HCT116 (cell line): ENCODE results near the gene EML3.

Experiments used
- CBX3 ChIP-seq: IDR thresholded peaks from 2 replicates; pipeline ENCODE4 v1.6.1; 2012; ENCODE audit warnings: low read depth
- EGR1 ChIP-seq: IDR thresholded peaks from 2 replicates; pipeline ENCODE4 v1.6.1; 2012; ENCODE audit warnings: low read depth
- FOSL1 ChIP-seq: IDR thresholded peaks from 2 replicates; pipeline ENCODE4 v1.6.1; 2012; ENCODE audit warnings: low read depth
- JUND ChIP-seq: IDR thresholded peaks from 2 replicates; pipeline ENCODE4 v1.6.1; 2012
- POLR2A ChIP-seq: IDR thresholded peaks from 2 replicates; pipeline ENCODE4 v1.7.0; 2011; ENCODE audit warnings: borderline replicate concordance; ENCODE audit not compliant: insufficient read depth, insufficient read length; ENCODE audit errors: extremely low read depth
- SRF ChIP-seq: IDR thresholded peaks from 2 replicates; pipeline ENCODE4 v1.6.1; 2012; ENCODE audit warnings: low read depth
- ZNF274 ChIP-seq: fragments of 200-500 bp; sonication (Bioruptor generic); IDR thresholded peaks from 2 replicates; pipeline ENCODE4 v1.6.1; 2014; ENCODE audit warnings: mild to moderate bottlenecking, low read depth, low read length, inconsistent platforms
- TF ChIP-seq, protein P1 (sequence below), 3 experiments: fragments of 200-600 bp in 1 of 3; sonication (generic) in 1 of 3; IDR thresholded peaks in 2 of 3; conservative IDR thresholded peaks in 1 of 3; 2 replicates each; pipeline ENCODE4 v1.5.1; 2012 to 2017; ENCODE audit warnings: low read depth in 2 of 3, low read length in 2 of 3, antibody characterized with exemption in 1 of 3, borderline replicate concordance in 1 of 3, control low read depth in 1 of 3, mild to moderate bottlenecking in 1 of 3, mixed read lengths in 1 of 3, mixed run types in 1 of 3, moderate library complexity in 1 of 3; ENCODE audit not compliant: insufficient read depth in 1 of 3

DNA sequence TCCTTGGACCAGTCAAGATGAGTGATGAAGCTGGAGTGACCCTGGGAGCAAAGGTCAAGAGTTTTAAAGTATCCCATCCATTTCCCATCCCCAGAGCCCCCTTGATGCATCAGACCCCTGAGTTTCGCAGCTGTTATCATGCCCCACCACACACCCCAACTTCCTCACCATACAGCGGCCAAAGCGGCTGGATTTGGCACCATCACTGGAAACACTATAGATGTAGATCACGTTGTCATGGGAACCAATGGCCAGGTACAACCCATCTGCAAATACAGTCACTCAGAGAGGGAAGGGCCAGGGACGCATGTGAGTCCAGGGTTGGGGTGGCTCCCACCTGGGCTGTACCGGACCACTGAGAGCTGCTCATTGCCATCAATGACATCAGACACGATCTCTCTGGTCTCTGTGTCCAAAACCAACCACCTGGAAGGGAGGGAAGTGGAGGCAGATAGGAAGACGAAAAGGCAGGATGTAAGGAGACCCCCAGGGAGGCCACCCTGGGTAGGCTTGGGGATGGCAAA is 8.7 kb downstream of the EML3 start:
- TF ChIP-seq, protein P1, sequence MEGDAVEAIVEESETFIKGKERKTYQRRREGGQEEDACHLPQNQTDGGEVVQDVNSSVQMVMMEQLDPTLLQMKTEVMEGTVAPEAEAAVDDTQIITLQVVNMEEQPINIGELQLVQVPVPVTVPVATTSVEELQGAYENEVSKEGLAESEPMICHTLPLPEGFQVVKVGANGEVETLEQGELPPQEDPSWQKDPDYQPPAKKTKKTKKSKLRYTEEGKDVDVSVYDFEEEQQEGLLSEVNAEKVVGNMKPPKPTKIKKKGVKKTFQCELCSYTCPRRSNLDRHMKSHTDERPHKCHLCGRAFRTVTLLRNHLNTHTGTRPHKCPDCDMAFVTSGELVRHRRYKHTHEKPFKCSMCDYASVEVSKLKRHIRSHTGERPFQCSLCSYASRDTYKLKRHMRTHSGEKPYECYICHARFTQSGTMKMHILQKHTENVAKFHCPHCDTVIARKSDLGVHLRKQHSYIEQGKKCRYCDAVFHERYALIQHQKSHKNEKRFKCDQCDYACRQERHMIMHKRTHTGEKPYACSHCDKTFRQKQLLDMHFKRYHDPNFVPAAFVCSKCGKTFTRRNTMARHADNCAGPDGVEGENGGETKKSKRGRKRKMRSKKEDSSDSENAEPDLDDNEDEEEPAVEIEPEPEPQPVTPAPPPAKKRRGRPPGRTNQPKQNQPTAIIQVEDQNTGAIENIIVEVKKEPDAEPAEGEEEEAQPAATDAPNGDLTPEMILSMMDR (IDR thresholded peaks at IDR 0.05 in 2 of 3, conservative IDR thresholded peaks at IDR 0.05 in 1 of 3; ENCODE audit: borderline replicate concordance in 1 of 3, insufficient read depth in 1 of 3, low read depth in 2 of 3, low read length in 2 of 3): no peak
- TF ChIP-seq FOSL1 (no peak), POLR2A (no peak), EGR1 (no peak), SRF (no peak), JUND (no peak), ZNF274 (no peak), CBX3 (no peak)
